Mesendoderm (in vitro differentiated cells): ENCODE measurements around the gene MISFA.
"Not testable (repeated sequence)": the region's sequence is repeated elsewhere in the genome, so short reads cannot be mapped to it uniquely, and the experiment has no call there.

ENCODE experiments used
- DNase-seq: peaks from one replicate; pipeline ENCODE4 v3.0.0; 2013
- H2AK5ac ChIP-seq: 2 replicates; pipeline ENCODE4 v1.6.1; 2013; ENCODE audit warnings: low read length, inconsistent platforms
- H2BK120ac ChIP-seq: 2 replicates; pipeline ENCODE4 v1.6.1; 2013; ENCODE audit warnings: low read depth, mild to moderate bottlenecking, low read length, moderate library complexity, mixed read lengths
- H2BK15ac ChIP-seq: replicated peaks from 2 replicates; pipeline ENCODE4 v1.6.1; 2013; ENCODE audit warnings: low read depth, mild to moderate bottlenecking, moderate library complexity
- H2BK5ac ChIP-seq: 2 replicates; pipeline ENCODE4 v1.6.1; 2013; ENCODE audit warnings: low read length, inconsistent platforms
- H3K18ac ChIP-seq: 2 replicates; pipeline ENCODE4 v1.6.1; 2013; ENCODE audit warnings: mild to moderate bottlenecking, low read length, mixed read lengths
- H3K23ac ChIP-seq: one replicate; pipeline ENCODE4 v1.6.1; 2013; ENCODE audit warnings: low read length
- H3K27ac ChIP-seq: 2 replicates; pipeline ENCODE4 v1.5.1; 2013; ENCODE audit warnings: low read depth, mild to moderate bottlenecking, inconsistent platforms, low read length, moderate library complexity
- H3K27me3 ChIP-seq: 2 replicates; pipeline ENCODE4 v1.6.1; 2013; ENCODE audit warnings: low read length, control low read depth, mild to moderate bottlenecking, inconsistent platforms; ENCODE audit not compliant: insufficient read depth, poor library complexity
- H3K36me3 ChIP-seq: 2 replicates; pipeline ENCODE4 v1.6.1; 2013; ENCODE audit warnings: low read length, inconsistent platforms; ENCODE audit not compliant: control insufficient read depth, insufficient read depth
- H3K4ac ChIP-seq: one replicate; pipeline ENCODE4 v1.6.1; 2013; ENCODE audit warnings: low read depth, mild to moderate bottlenecking, low read length, moderate library complexity
- H3K4me1 ChIP-seq: 2 replicates; pipeline ENCODE4 v1.6.1; 2013; ENCODE audit warnings: low read depth, low read length, inconsistent platforms; ENCODE audit not compliant: control insufficient read depth
- H3K4me2 ChIP-seq: 2 replicates; pipeline ENCODE4 v1.6.1; 2013; ENCODE audit warnings: low read length
- H3K4me3 ChIP-seq: 2 replicates; pipeline ENCODE4 v1.5.1; 2013; ENCODE audit warnings: mild to moderate bottlenecking, low read length
- H3K56ac ChIP-seq: one replicate; pipeline ENCODE4 v1.6.1; 2013; ENCODE audit warnings: low read length
- H3K79me1 ChIP-seq: 2 replicates; pipeline ENCODE4 v1.6.1; 2013; ENCODE audit warnings: low read length, inconsistent platforms
- H3K79me2 ChIP-seq: 2 replicates; pipeline ENCODE4 v1.6.1; 2013; ENCODE audit warnings: mild to moderate bottlenecking, low read length; ENCODE audit not compliant: control insufficient read depth, insufficient read depth
- H3K9ac ChIP-seq: 2 replicates; pipeline ENCODE4 v1.6.1; 2013; ENCODE audit warnings: low read length, inconsistent platforms
- H4K5ac ChIP-seq: one replicate; pipeline ENCODE4 v1.6.1; 2013; ENCODE audit warnings: low read length
- H4K8ac ChIP-seq: one replicate; pipeline ENCODE4 v1.6.1; 2013; ENCODE audit warnings: low read depth, mild to moderate bottlenecking, control low read depth, low read length, moderate library complexity
- WGBS: extraction: QIAGEN DNeasy Blood & Tissue Kit; methylation state at CpG from one replicate; pipeline ENCODE4 v1.1.7; 2013; ENCODE audit warnings: low lambda C conversion rate, missing lambda C conversion rate; ENCODE audit not compliant: insufficient coverage; ENCODE audit errors: extremely low coverage; 5-methylcytosine and 5-hydroxymethylcytosine counted together

The MISFA gene

GRCh38 chr11:18594088-18594487, 5.5 kb upstream of the MISFA start:
- not testable (repeated sequence) for H4K5ac ChIP-seq, DNase-seq, H4K8ac ChIP-seq

DNA sequence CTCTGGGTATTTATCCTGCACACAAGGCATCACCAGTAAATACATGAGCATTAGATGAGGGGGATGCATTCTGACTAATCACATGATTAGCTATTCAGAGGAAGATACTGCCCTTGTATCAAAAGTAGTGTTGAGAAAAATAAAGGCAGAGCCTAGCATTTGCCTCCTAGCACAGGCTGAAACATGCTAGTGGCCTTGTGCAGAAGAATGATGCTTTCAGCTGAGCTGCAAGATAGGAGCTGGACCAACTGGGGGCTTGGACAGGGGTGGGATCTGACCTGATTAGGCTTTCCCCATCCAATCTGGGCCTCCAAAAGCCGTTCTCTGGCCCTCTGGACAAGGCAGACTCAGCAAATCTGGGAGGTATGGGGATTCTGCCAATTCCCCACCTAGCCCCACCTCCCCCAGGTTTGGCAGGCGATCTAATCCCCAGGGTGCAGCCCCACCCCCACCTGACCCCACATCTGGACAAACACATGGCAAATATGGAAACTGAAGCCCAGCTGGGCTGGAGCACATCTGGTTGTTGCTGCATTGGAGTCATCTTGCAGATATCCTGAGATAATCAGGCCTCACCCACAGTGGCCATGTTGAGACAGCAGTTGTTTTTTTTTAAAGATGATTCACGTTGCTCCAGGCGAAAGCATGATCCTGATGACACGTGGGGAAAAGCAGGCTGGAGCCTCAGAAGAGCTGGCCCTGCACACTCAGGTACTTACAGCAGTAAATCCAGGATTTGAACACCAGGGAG, 4.4 kb upstream of the MISFA start:
- Histone ChIP-seq H3K4me2 (no peak overlapping the region), H3K18ac (no peak overlapping the region), H3K23ac (no peak overlapping the region), H3K27me3 (no peaks in the 10 kb centered on the region), H3K27ac (no peak overlapping the region), H3K4ac (no peak overlapping the region), H3K79me1 (peaks cover 2% of the 10 kb centered on the region), H3K36me3 (no peaks in the 10 kb centered on the region), H4K5ac (no peak overlapping the region), H3K79me2 (peaks cover 5% of the 10 kb centered on the region), H3K9ac (no peak overlapping the region), H2BK15ac (no peak overlapping the region), H3K4me1 (no peaks in the 10 kb centered on the region), H2AK5ac (no peak overlapping the region), H2BK5ac (no peak overlapping the region), H4K8ac (no peak overlapping the region), H3K56ac (no peak overlapping the region), H3K4me3 (no peak overlapping the region), H2BK120ac (no peak overlapping the region)
- no CpG with 5 or more reads among the region's 5 CpGs for WGBS
- no peak for DNase-seq

More at GRCh38 chr11:18594088-18594487, 5.5 kb upstream of the MISFA start:
- not testable (repeated sequence) for H2BK120ac ChIP-seq, H3K27ac ChIP-seq, H3K9ac ChIP-seq, H3K4me1 ChIP-seq, H2AK5ac ChIP-seq, H3K4me2 ChIP-seq, H3K79me1 ChIP-seq, H3K27me3 ChIP-seq, H2BK15ac ChIP-seq, H3K36me3 ChIP-seq, H2BK5ac ChIP-seq, H3K4me3 ChIP-seq, H3K23ac ChIP-seq, H3K18ac ChIP-seq, H3K4ac ChIP-seq, H3K56ac ChIP-seq
- H3K79me2 ChIP-seq: peaks cover 14% of the 10 kb centered on the region
- WGBS: no CpG with 5 or more reads among the region's 5 CpGs

- Histone ChIP-seq H2BK120ac (no peak overlapping the region), H3K18ac (no peak overlapping the region), H3K4me1 (no peaks in the 10 kb centered on the region), H4K5ac (no peak overlapping the region), H3K4me2 (no peak overlapping the region), H3K4me3 (no peak overlapping the region), H3K79me2 (no peaks in the 10 kb centered on the region), H4K8ac (no peak overlapping the region), H2AK5ac (no peak overlapping the region), H2BK5ac (no peak overlapping the region), H3K4ac (no peak overlapping the region), H3K27ac (no peak overlapping the region), H3K23ac (no peak overlapping the region), H3K79me1 (no peaks in the 10 kb centered on the region), H3K36me3 (no peaks in the 10 kb centered on the region), H3K56ac (no peak overlapping the region), H3K9ac (no peak overlapping the region), H3K27me3 (no peaks in the 10 kb centered on the region), H2BK15ac (no peak overlapping the region)
- no peak for DNase-seq
- WGBS: no CpG with 5 or more reads among the region's 4 CpGs
Measured at GRCh38 chr11:18600915-18601569, 1.5 kb downstream of the MISFA start.

GRCh38 chr11:18608376-18608775, 8.8 kb downstream of the MISFA start:
- H3K27ac ChIP-seq: no peak overlapping the region
- no peaks in the 10 kb centered on the region for H3K27me3 ChIP-seq
- H4K5ac ChIP-seq: no peak overlapping the region
- H3K4me3 ChIP-seq: no peak overlapping the region
- H3K36me3 ChIP-seq: peaks cover 1% of the 10 kb centered on the region
- no peak overlapping the region for H2BK15ac ChIP-seq
- no peak overlapping the region for H4K8ac ChIP-seq
- no peak overlapping the region for H2AK5ac ChIP-seq
- H3K4ac ChIP-seq: no peak overlapping the region
- no peak overlapping the region for H3K23ac ChIP-seq
- H2BK120ac ChIP-seq: no peak overlapping the region
- H3K79me2 ChIP-seq: no peaks in the 10 kb centered on the region
- no peak for DNase-seq
- WGBS: no CpG with 5 or more reads among the region's 3 CpGs
- no peak overlapping the region for H2BK5ac ChIP-seq
- no peak overlapping the region for H3K4me2 ChIP-seq
- H3K79me1 ChIP-seq: no peaks in the 10 kb centered on the region
- H3K56ac ChIP-seq: no peak overlapping the region
- H3K4me1 ChIP-seq: no peaks in the 10 kb centered on the region
- H3K18ac ChIP-seq: no peak overlapping the region
- H3K9ac ChIP-seq: no peak overlapping the region

DNA sequence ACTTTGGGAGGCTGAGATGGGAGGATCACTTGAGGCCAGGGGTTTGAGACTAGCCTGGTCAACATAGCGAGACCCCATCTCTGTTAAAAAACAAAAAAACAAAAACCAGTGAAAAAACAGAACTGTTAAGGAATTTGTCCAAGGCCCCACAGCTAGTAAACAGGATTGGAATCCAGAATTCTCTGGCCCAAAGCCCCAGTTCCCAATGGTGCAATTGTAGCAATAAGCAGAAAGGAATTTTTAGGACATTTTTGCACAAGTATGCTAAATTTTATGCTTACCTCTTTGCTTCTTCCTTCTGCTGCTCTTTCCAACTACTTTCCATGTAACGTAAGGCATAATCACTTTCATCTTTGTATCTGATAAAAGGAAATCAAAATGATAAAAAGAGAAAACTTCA, 11.6 kb downstream of the MISFA start:
- Histone ChIP-seq H3K56ac (no peak overlapping the region), H2AK5ac (no peak overlapping the region), H3K9ac (no peak overlapping the region)

More for the DNA sequence above, 11.6 kb downstream of the MISFA start:
- Histone ChIP-seq H2BK15ac (no peak overlapping the region), H3K4me1 (no peaks in the 10 kb centered on the region), H3K4me3 (no peak overlapping the region), H4K5ac (no peak overlapping the region), H2BK5ac (no peak overlapping the region), H3K36me3 (peaks cover 1% of the 10 kb centered on the region), H3K4me2 (no peak overlapping the region), H3K79me1 (no peaks in the 10 kb centered on the region), H4K8ac (peak overlapping the region; percentile 28), H3K18ac (no peak overlapping the region), H3K4ac (no peak overlapping the region), H3K23ac (no peak overlapping the region), H3K79me2 (no peaks in the 10 kb centered on the region), H3K27ac (no peak overlapping the region), H2BK120ac (no peak overlapping the region), H3K27me3 (no peaks in the 10 kb centered on the region)
- DNase-seq: no peak
- WGBS: no CpG with 5 or more reads among the region's 2 CpGs
